ENCODE measurements around the gene PPM1N.

DNA sequence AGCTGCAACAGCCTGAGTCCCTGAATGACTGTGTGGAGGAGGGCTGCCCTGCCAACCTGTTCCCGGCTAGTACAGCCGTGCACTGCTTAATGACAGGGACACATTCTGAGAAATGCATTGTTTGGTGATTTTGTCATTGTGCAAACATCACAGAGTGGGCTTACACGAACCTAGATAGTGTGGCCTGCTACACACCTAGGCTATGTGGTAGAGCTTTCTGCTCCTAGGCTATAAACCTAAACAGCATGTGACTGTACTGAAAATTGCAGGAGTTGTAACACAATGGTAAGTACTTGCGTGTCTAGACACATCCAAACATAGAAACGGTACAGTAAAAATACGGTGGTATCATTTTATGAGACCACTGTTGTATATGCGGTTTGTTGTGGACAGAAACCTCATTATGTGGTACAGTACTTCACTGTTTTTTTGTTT is 44.0 kb downstream of the PPM1N start:
- TF ChIP-seq GATA2 (IDR thresholded peaks at IDR 0.05; ENCODE audit: low read depth, low read length): no peak
- TF ChIP-seq GATA3 (IDR thresholded peaks at IDR 0.05; ENCODE audit: low read depth, low read length): no peak

All from SH-SY5Y (cell line).